Tibial artery (tissue), 4 donors: ENCODE results near the gene NFATC4.

Experiments used
- DNase-seq, 2 donors: peaks; one replicate each; pipeline ENCODE4 v3.0.0-alpha.2; 2019
- H3K27ac ChIP-seq, 2 donors: fragments of 200-600 bp; sonication (generic) in 1 of 2; 1 replicate in 1 of 2; 2 replicates in 1 of 2; pipeline ENCODE4 v1.5.1; 2018 to 2019; ENCODE audit warnings: mild to moderate bottlenecking in 1 of 2
- H3K27me3 ChIP-seq, 2 donors: fragments of 200-600 bp; sonication (generic) in 1 of 2; one replicate each; pipeline versions ENCODE4 v1.5.1 to v1.6.0; 2016 to 2019
- H3K36me3 ChIP-seq, 3 donors: fragments of 200-600 bp; sonication (generic) in 2 of 3; one replicate each; pipeline ENCODE4 v1.5.1; 2016 to 2019; ENCODE audit warnings: mild to moderate bottlenecking in 2 of 3
- H3K4me1 ChIP-seq, 4 donors: fragments of 200-600 bp; sonication (generic) in 2 of 4; 1 replicate in 3 of 4; 2 replicates in 1 of 4; pipeline ENCODE4 v1.5.1; 2016 to 2019
- H3K4me3 ChIP-seq, 2 donors: fragments of 200-600 bp; sonication (generic) in 1 of 2; 1 replicate in 1 of 2; 2 replicates in 1 of 2; pipeline ENCODE4 v1.5.1; 2018 to 2019; ENCODE audit warnings: mild to moderate bottlenecking in 2 of 2
- H3K9me3 ChIP-seq, 3 donors: fragments of 200-600 bp; sonication (generic) in 1 of 3; one replicate each; pipeline ENCODE4 v1.5.1; 2016 to 2019
- intact Hi-C: fragments of 100-400 bp; cut with DNase I; formaldehyde crosslinking; loops from one replicate; pipeline ENCODE4 v1.15.0; 2023; ENCODE audit warnings: low total_unique reads
- TF ChIP-seq, protein P1 (sequence below), 2 experiments: fragments of 200-600 bp in 1 of 2; fragments of 450-650 bp in 1 of 2; IDR thresholded peaks; one replicate each; pipeline ENCODE4 v1.5.1; 2017 to 2019; ENCODE audit warnings: antibody characterized with exemption in 2 of 2, mild to moderate bottlenecking in 1 of 2, moderate library complexity in 1 of 2

The NFATC4 gene

DNA sequence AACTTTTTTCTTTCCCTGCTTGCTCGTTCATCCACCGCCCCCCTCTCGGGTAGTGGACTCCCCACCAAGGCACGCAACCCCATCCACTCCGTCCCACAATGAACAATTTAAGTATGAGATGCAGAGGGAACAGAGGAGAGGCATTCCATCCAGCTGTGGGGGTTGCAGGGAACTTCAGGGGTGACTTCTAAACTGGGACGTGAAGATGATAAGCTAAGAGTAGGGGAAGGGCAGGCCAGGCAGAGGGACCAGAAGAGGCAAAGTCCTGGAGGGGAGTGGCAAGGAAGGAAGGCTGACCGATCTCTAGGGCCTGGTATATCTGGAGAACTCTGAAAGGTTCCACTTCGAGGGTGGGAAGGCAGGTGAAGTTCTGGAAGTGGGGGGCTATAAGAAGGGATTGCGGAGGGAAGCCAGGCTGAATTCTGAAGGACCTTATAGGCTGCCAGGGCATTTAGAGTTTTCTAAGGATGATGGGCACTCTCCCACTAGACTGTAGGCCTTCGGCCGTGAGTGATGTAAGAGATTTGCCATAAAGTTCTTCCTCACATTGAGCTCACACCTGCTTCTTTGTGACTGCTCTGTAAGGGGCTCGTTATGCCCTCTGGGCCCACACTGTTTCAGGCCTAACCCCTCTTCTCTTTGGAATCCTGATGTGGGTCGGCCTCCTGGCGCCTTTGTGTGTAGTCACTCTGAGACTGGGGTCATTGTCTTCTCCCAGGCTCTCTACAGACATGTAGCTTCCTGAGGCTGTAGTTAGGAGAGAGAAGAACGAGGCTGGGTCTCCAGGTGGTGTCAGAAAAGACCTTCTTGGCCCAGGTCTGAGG lies 12.1 kb downstream of the NFATC4 start:
- Histone ChIP-seq H3K27ac (no peak overlapping the region), H3K27me3 (peaks cover 0 to 3% of the 10 kb centered on the region in 2 donors), H3K4me1 (peaks cover 0 to 3% (median 0%) of the 10 kb centered on the region in 4 donors), H3K4me3 (no peak overlapping the region), H3K9me3 (no peaks in the 10 kb centered on the region), H3K36me3 (peaks cover 7 to 26% (median 13%) of the 10 kb centered on the region in 3 donors)
- TF ChIP-seq, protein P1, sequence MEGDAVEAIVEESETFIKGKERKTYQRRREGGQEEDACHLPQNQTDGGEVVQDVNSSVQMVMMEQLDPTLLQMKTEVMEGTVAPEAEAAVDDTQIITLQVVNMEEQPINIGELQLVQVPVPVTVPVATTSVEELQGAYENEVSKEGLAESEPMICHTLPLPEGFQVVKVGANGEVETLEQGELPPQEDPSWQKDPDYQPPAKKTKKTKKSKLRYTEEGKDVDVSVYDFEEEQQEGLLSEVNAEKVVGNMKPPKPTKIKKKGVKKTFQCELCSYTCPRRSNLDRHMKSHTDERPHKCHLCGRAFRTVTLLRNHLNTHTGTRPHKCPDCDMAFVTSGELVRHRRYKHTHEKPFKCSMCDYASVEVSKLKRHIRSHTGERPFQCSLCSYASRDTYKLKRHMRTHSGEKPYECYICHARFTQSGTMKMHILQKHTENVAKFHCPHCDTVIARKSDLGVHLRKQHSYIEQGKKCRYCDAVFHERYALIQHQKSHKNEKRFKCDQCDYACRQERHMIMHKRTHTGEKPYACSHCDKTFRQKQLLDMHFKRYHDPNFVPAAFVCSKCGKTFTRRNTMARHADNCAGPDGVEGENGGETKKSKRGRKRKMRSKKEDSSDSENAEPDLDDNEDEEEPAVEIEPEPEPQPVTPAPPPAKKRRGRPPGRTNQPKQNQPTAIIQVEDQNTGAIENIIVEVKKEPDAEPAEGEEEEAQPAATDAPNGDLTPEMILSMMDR (IDR thresholded peaks at IDR 0.05) = no peak
- intact Hi-C loops = no loop called here
- no peak for DNase-seq

DNA sequence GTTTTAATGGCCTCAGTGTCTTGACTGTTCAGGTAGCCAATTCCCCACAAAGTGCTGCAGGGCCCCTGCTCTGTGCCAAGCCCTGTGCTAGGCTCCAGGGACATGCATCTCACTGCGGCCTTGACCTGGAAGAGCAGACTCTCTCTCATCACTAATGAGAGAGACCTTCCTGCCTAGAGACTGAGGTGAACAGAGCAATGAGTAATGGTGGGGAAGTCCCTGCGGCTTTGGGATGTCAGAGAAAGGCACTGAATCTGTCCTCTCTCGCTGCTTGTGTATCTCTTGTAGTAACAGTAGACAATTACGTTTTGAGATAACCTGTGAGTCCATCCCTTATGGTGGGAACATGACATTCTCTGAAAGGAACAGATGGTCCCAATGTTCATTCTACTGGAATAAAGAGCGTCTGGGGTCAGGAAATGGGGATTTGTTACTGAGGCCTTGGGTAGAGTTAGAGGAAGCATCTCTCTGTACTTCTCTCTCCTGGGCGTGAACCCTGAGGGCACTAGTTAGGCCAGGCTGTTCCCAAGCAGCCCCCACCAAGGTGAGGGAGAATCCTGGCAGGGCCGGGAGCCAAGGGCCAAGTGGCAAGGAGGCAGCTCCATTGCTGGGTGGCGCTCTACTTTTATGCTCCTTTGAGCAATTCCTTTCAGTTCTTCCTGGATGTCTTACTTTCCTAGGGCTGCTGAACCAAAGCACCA lies 13.5 kb downstream of the NFATC4 start:
- intact Hi-C loops = no loop called here
- TF ChIP-seq, protein P1 (IDR thresholded peaks at IDR 0.05) = no peak
- Histone ChIP-seq H3K9me3 (no peaks in the 10 kb centered on the region), H3K4me1 (peaks cover 0 to 3% (median 0%) of the 10 kb centered on the region in 4 donors), H3K4me3 (no peak overlapping the region), H3K36me3 (peaks cover under 1 to 12% (median 1%) of the 10 kb centered on the region in 3 donors), H3K27ac (no peak overlapping the region), H3K27me3 (peaks cover 0 to 3% of the 10 kb centered on the region in 2 donors)
- DNase-seq = no peak

DNA sequence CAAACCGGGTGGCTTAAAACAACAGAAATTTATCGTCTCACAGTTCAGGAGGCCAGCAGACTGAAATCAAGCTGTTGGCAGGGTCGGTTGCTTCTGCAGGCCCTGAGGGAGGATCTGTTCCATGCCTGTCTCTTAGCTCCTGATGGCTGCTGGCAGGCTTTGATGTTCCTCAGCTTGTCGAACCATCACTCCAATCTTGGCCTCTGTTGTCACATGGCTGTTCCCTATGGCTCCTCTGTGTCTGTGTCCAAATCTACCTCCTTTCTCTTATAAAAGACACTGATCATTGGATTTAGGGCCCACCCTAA lies 14.0 kb downstream of the NFATC4 start:
- TF ChIP-seq, protein P1 (IDR thresholded peaks at IDR 0.05) = no peak
- intact Hi-C loops = no loop called here

DNA sequence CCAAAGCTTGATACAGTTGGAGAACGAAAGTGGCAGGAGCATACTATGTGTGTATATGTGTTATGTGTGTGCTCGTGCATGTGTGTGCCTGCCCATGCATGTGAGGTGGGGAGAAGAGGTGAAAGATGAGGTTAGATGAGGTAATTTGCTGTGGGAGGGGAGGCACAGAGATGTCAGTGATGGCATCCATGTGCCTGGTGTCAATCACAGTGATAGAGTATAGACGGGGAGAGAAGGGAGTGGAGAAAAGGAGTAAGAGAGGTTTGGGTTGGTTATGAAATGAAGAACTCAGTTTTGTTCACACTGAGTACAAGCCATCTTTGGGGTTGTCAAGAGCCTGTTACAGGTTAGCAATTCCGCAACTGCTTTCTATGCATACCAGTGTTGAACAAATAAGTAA lies 16.2 kb downstream of the NFATC4 start:
- Histone ChIP-seq H3K9me3 (no peaks in the 10 kb centered on the region), H3K4me3 (no peak overlapping the region), H3K27ac (no peak overlapping the region), H3K4me1 (no peaks in the 10 kb centered on the region), H3K36me3 (no peaks in the 10 kb centered on the region), H3K27me3 (peaks cover 0 to 3% of the 10 kb centered on the region in 2 donors)
- intact Hi-C loops = no loop called here
- no peak for DNase-seq
- TF ChIP-seq, protein P1 (IDR thresholded peaks at IDR 0.05) = no peak

More for the DNA sequence above, 14.0 kb downstream of the NFATC4 start:
- no peak for DNase-seq
- Histone ChIP-seq H3K27ac (no peak overlapping the region), H3K4me1 (peaks cover 0 to 3% (median 0%) of the 10 kb centered on the region in 4 donors), H3K9me3 (no peaks in the 10 kb centered on the region), H3K4me3 (no peak overlapping the region), H3K27me3 (peaks cover 0 to 3% of the 10 kb centered on the region in 2 donors), H3K36me3 (peaks cover 0 to 7% (median 0%) of the 10 kb centered on the region in 3 donors)

DNA sequence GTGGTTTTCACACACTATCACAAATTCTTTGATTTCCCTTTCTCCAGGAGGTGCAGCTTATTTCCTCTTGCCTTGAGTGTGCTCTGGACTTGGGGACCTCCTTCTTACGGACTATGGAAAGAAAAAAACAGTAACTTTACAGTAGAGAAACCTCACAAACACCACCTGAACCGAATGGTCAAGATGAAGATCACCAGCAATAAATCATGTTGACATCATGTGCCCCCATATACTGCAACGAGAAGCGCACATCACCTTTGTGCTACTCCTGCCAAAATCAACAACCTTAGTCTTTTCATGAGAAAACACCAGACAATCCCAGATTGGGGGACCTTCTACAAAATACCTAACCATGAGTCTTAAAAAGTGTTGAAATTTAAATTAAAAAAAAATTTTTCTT lies 17.5 kb downstream of the NFATC4 start:
- TF ChIP-seq, protein P1 (IDR thresholded peaks at IDR 0.05) = no peak
- Histone ChIP-seq H3K4me1 (no peaks in the 10 kb centered on the region), H3K27me3 (peaks cover 0 to 6% of the 10 kb centered on the region in 2 donors), H3K27ac (no peak overlapping the region), H3K9me3 (no peaks in the 10 kb centered on the region), H3K4me3 (no peak overlapping the region), H3K36me3 (no peaks in the 10 kb centered on the region)
- no peak for DNase-seq
- intact Hi-C loops = no loop called here
